H1 (cell line): ENCODE data around the gene RNF144A.

Source experiments
- ASH2L ChIP-seq: fragments of 200-600, 300-600 bp; sonication (generic); IDR thresholded peaks from one replicate; pipeline ENCODE4 v1.7.1; 2017; ENCODE audit warnings: low read length
- BRCA1 ChIP-seq: IDR thresholded peaks from 2 replicates; pipeline ENCODE4 v1.6.1; 2012; ENCODE audit warnings: low read depth, low read length, improper control_type of control experiment
- CTCF ChIP-seq, 3 experiments: IDR thresholded peaks; 1 replicate in 2 of 3; 2 replicates in 1 of 3; pipeline versions ENCODE4 v1.5.1 to v1.6.1; 2011; ENCODE audit warnings: low read length in 3 of 3, mild to moderate bottlenecking in 3 of 3, inconsistent platforms in 2 of 3, low read depth in 1 of 3, moderate library complexity in 1 of 3; ENCODE audit not compliant: insufficient read depth in 1 of 3; ENCODE audit errors: control extremely low read depth in 1 of 3
- SIX5 ChIP-seq: IDR thresholded peaks from 2 replicates; pipeline ENCODE4 v1.6.1; 2011; ENCODE audit warnings: mild to moderate bottlenecking, low read depth, low read length
- SP1 ChIP-seq: IDR thresholded peaks from 2 replicates; pipeline ENCODE4 v1.6.1; 2011; ENCODE audit warnings: low read depth, low read length
- TAF1 ChIP-seq: IDR thresholded peaks from 2 replicates; pipeline ENCODE4 v1.6.1; 2011; ENCODE audit warnings: mild to moderate bottlenecking, low read depth, low read length

- no peak for TF ChIP-seq TAF1
- no peak for TF ChIP-seq SIX5
- TF ChIP-seq BRCA1, result no peak
- no peak for TF ChIP-seq SP1
- no peak for TF ChIP-seq CTCF (IDR thresholded peaks at IDR 0.05; ENCODE audit: control extremely low read depth in 1 of 3, insufficient read depth in 1 of 3, low read depth in 1 of 3, low read length in 3 of 3)
- no peak for TF ChIP-seq ASH2L
Observed at GRCh38 chr2:6877402-6878304, 39.6 kb upstream of the RNF144A start, which contains the start of gene RSAD2.
